Ectodermal cell (in vitro differentiated cells): ENCODE measurements around the gene HSPA1A.
"Not testable (repeated sequence)": the region's sequence is repeated elsewhere in the genome, so short reads cannot be mapped to it uniquely, and the experiment has no call there.

Source experiments
- H3K27ac ChIP-seq: 2 replicates; pipeline ENCODE4 v1.7.0; 2013; ENCODE audit warnings: mild to moderate bottlenecking, low read depth, low read length; ENCODE audit not compliant: insufficient read depth, poor library complexity, severe bottlenecking
- H3K27me3 ChIP-seq: 2 replicates; pipeline ENCODE4 v1.7.0; 2013; ENCODE audit warnings: mild to moderate bottlenecking, low read length; ENCODE audit not compliant: insufficient read depth, control insufficient read depth, poor library complexity, severe bottlenecking
- H3K36me3 ChIP-seq: one replicate; pipeline ENCODE4 v1.7.0; 2013; ENCODE audit warnings: low read length; ENCODE audit not compliant: control insufficient read depth, insufficient read depth
- H3K4me1 ChIP-seq: one replicate; pipeline ENCODE4 v1.7.0; 2013; ENCODE audit warnings: low read length; ENCODE audit not compliant: control insufficient read depth, insufficient read depth
- H3K4me3 ChIP-seq: 2 replicates; pipeline ENCODE4 v1.7.0; 2013; ENCODE audit warnings: low read depth, low read length, control low read depth; ENCODE audit not compliant: insufficient read depth
- H3K9me3 ChIP-seq: 2 replicates; pipeline ENCODE4 v1.7.0; 2013; ENCODE audit warnings: mild to moderate bottlenecking, low read length, moderate library complexity; ENCODE audit not compliant: control insufficient read depth
- WGBS, 2 experiments: methylation state at CpG; one replicate each; pipeline ENCODE4 v1.1.7; 2013; ENCODE audit warnings: missing lambda C conversion rate in 2 of 2; 5-methylcytosine and 5-hydroxymethylcytosine counted together

The HSPA1A gene

GRCh38 chr6:31823592-31824196, 8.4 kb downstream of the HSPA1A start:
- H3K36me3 ChIP-seq, H3K27ac ChIP-seq, H3K4me3 ChIP-seq, H3K4me1 ChIP-seq, H3K27me3 ChIP-seq, H3K9me3 ChIP-seq: not testable (repeated sequence)
- WGBS, 2 experiments: 90 to 94% methylated on average over 6 to 9 of the region's 9 CpGs

GRCh38 chr6:31825553-31825952, 10.2 kb downstream of the HSPA1A start:
- 58 to 69% methylated on average over 2 to 4 of the region's 4 CpGs for WGBS, 2 experiments
- Histone ChIP-seq H3K4me3 (no peak overlapping the region), H3K27me3 (no peaks in the 10 kb centered on the region)

GRCh38 chr6:31826793-31827285, 11.5 kb downstream of the HSPA1A start:
- 5 to 9% methylated on average over 13 of the region's 13 CpGs for WGBS, 2 experiments
- no peaks in the 10 kb centered on the region for H3K27me3 ChIP-seq
- H3K27ac ChIP-seq: peak overlapping the region; percentile 45
- H3K9me3 ChIP-seq: no peaks in the 10 kb centered on the region
- H3K4me3 ChIP-seq: peak overlapping the region; percentile 37
- peaks cover 4% of the 10 kb centered on the region for H3K4me1 ChIP-seq
- no peaks in the 10 kb centered on the region for H3K36me3 ChIP-seq

More at GRCh38 chr6:31825553-31825952, 10.2 kb downstream of the HSPA1A start:
- H3K9me3 ChIP-seq: no peaks in the 10 kb centered on the region
- peaks cover 4% of the 10 kb centered on the region for H3K4me1 ChIP-seq
- no peak overlapping the region for H3K27ac ChIP-seq
- H3K36me3 ChIP-seq: no peaks in the 10 kb centered on the region

GRCh38 chr6:31827286-31828079, 12.1 kb downstream of the HSPA1A start, which contains the start of gene HSPA1B:
Gene HSPA1B (plus strand): TSS chr6:31827738. CDS start chr6:31827951, 213 bp downstream.
- Histone ChIP-seq H3K9me3 (no peaks in the 10 kb centered on the region), H3K4me3 (peak within 1 kb of the TSS; percentile 63), H3K36me3 (no peaks in the 10 kb centered on the region), H3K27ac (peak within 1 kb of the TSS; percentile 45), H3K4me1 (peaks cover 4% of the 10 kb centered on the region), H3K27me3 (no peaks in the 10 kb centered on the region)
- 1% methylated on average over 45 to 50 of the region's 56 CpGs for WGBS, 2 experiments

- WGBS, 2 experiments: 37 to 45% methylated on average over 13 to 15 of the region's 15 CpGs
- Histone ChIP-seq H3K36me3 (no peaks in the 10 kb centered on the region), H3K27me3 (no peaks in the 10 kb centered on the region), H3K4me3 (peak overlapping the region; percentile 54), H3K9me3 (no peaks in the 10 kb centered on the region), H3K4me1 (peaks cover 4% of the 10 kb centered on the region), H3K27ac (no peak overlapping the region)
Observed at GRCh38 chr6:31829633-31830283, 14.4 kb downstream of the HSPA1A start.

GRCh38 chr6:31830886-31831335, 15.6 kb downstream of the HSPA1A start:
- peak overlapping the region; percentile 54 for H3K4me3 ChIP-seq
- peaks cover 4% of the 10 kb centered on the region for H3K4me1 ChIP-seq
- 90 to 91% methylated on average over 6 of the region's 6 CpGs for WGBS, 2 experiments
- no peaks in the 10 kb centered on the region for H3K36me3 ChIP-seq
- H3K27me3 ChIP-seq: no peaks in the 10 kb centered on the region
- no peaks in the 10 kb centered on the region for H3K9me3 ChIP-seq
- no peak overlapping the region for H3K27ac ChIP-seq

- Histone ChIP-seq H3K27ac (no peak overlapping the region), H3K4me1 (peaks cover 8% of the 10 kb centered on the region), H3K9me3 (no peaks in the 10 kb centered on the region), H3K4me3 (no peak overlapping the region), H3K36me3 (peaks cover under 1% of the 10 kb centered on the region), H3K27me3 (no peaks in the 10 kb centered on the region)
- 91 to 94% methylated on average over 15 of the region's 15 CpGs for WGBS, 2 experiments
Observed at GRCh38 chr6:31831350-31832215, 16.2 kb downstream of the HSPA1A start.

GRCh38 chr6:31834367-31835250, 19.3 kb downstream of the HSPA1A start:
- Histone ChIP-seq H3K4me3 (peak overlapping the region; percentile 100), H3K9me3 (no peaks in the 10 kb centered on the region), H3K36me3 (peaks cover 29% of the 10 kb centered on the region), H3K27ac (peak overlapping the region; percentile 99), H3K27me3 (no peaks in the 10 kb centered on the region), H3K4me1 (peaks cover 19% of the 10 kb centered on the region)
- 2 to 3% methylated on average over 59 of the region's 59 CpGs for WGBS, 2 experiments

GRCh38 chr6:31836047-31836473, 20.7 kb downstream of the HSPA1A start:
- Histone ChIP-seq H3K36me3 (peaks cover 43% of the 10 kb centered on the region), H3K4me3 (peak overlapping the region; percentile 100), H3K27ac (no peak overlapping the region), H3K9me3 (no peaks in the 10 kb centered on the region), H3K4me1 (peaks cover 19% of the 10 kb centered on the region), H3K27me3 (no peaks in the 10 kb centered on the region)
- 6 to 9% methylated on average over 14 of the region's 14 CpGs for WGBS, 2 experiments
